Prostate gland (tissue), 2 donors: ENCODE measurements around the gene CDC42EP3.

Source experiments
- POLR2A ChIP-seq: fragments of 450-650 bp; IDR thresholded peaks from one replicate; pipeline ENCODE4 v1.6.1; 2016; ENCODE audit warnings: antibody characterized with exemption, mild to moderate bottlenecking
- POLR2AphosphoS5 ChIP-seq: sonication (generic); formaldehyde crosslinking; IDR thresholded peaks from one replicate; pipeline ENCODE4 v1.6.1; 2017; ENCODE audit warnings: antibody characterized with exemption
- TF ChIP-seq, protein P1 (sequence below), 4 experiments: fragments of 200-600 bp in 2 of 4; fragments of 450-650 bp in 2 of 4; sonication (generic) in 2 of 4; IDR thresholded peaks; 1 replicate in 3 of 4; 2 replicates in 1 of 4; pipeline ENCODE4 v1.5.1; 2016 to 2019; ENCODE audit warnings: antibody characterized with exemption in 4 of 4, mild to moderate bottlenecking in 2 of 4, moderate library complexity in 2 of 4

GRCh38 chr2:37695336-37695735 is 23.9 kb upstream of the CDC42EP3 start:
- TF ChIP-seq, protein P1, sequence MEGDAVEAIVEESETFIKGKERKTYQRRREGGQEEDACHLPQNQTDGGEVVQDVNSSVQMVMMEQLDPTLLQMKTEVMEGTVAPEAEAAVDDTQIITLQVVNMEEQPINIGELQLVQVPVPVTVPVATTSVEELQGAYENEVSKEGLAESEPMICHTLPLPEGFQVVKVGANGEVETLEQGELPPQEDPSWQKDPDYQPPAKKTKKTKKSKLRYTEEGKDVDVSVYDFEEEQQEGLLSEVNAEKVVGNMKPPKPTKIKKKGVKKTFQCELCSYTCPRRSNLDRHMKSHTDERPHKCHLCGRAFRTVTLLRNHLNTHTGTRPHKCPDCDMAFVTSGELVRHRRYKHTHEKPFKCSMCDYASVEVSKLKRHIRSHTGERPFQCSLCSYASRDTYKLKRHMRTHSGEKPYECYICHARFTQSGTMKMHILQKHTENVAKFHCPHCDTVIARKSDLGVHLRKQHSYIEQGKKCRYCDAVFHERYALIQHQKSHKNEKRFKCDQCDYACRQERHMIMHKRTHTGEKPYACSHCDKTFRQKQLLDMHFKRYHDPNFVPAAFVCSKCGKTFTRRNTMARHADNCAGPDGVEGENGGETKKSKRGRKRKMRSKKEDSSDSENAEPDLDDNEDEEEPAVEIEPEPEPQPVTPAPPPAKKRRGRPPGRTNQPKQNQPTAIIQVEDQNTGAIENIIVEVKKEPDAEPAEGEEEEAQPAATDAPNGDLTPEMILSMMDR (IDR thresholded peaks at IDR 0.05) = no peak
- TF ChIP-seq POLR2A = no peak
- TF ChIP-seq POLR2AphosphoS5 = no peak
